Measurements from ENCODE around the gene SPOCK1. TPM values are rescaled to one million over a fixed set of nuclear protein-coding genes. Genes with fewer than 3 reads are reported as not detected.

Gene SPOCK1
- total and polyA plus RNA-seq, 2 experiments from 2014 or later, result 8.2 to 10.5 TPM

DNA sequence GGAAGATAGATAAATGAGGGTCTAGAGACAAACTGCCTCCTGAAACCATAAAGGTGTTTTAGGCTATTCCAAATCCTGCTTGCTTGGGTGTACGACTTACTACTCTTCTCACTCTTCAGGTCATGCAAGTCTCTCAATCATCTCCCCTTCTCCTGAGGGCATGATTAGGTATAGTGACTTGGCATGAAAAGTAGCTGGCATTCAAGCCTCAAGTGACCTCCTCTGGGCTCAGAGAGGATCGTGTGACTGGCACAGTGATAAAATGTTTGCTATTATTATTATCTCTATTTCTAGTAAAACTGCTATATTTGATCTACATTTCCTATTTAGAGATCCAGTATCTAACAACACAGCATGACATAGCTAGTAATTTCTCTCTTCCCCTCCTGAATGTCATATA lies 494.8 kb downstream of the SPOCK1 start:
- ATAC-seq, result no peak
- H3K4me2 ChIP-seq, result no peak overlapping the region

More for the DNA sequence above, 494.8 kb downstream of the SPOCK1 start:
- Mint-ChIP-seq H3K9me3 (no peaks in the 10 kb centered on the region), H3K27ac (no peak overlapping the region), H3K4me3 (no peak overlapping the region), H3K4me1 (no peaks in the 10 kb centered on the region), H3K27me3 (ENCODE audit: insufficient read depth, low read depth, poor library complexity) (no peaks in the 10 kb centered on the region), H3K36me3 (ENCODE audit: low read depth) (no peaks in the 10 kb centered on the region)
- no peak overlapping the region for H3K27ac ChIP-seq (ENCODE audit: low read depth)
- no peaks in the 10 kb centered on the region for H4K20me1 ChIP-seq (replicated peaks; ENCODE audit: insufficient read depth)
- H3K4me3 ChIP-seq, result no peak overlapping the region
- no peaks in the 10 kb centered on the region for H3F3A ChIP-seq (replicated peaks; ENCODE audit: low read depth)
- H3K9me2 ChIP-seq (ENCODE audit: insufficient read depth), result 0 out of 2 replicates have a peak, but pooled peaks cover 8% of the 10 kb centered on the region
- no peak for DNase-seq (ENCODE audit: low spot score)
- H3K27me3 ChIP-seq (ENCODE audit: insufficient read depth), result no peaks in the 10 kb centered on the region
- H3K79me2 ChIP-seq (replicated peaks; ENCODE audit: insufficient read depth), result no peaks in the 10 kb centered on the region
- TF ChIP-seq, protein P1, sequence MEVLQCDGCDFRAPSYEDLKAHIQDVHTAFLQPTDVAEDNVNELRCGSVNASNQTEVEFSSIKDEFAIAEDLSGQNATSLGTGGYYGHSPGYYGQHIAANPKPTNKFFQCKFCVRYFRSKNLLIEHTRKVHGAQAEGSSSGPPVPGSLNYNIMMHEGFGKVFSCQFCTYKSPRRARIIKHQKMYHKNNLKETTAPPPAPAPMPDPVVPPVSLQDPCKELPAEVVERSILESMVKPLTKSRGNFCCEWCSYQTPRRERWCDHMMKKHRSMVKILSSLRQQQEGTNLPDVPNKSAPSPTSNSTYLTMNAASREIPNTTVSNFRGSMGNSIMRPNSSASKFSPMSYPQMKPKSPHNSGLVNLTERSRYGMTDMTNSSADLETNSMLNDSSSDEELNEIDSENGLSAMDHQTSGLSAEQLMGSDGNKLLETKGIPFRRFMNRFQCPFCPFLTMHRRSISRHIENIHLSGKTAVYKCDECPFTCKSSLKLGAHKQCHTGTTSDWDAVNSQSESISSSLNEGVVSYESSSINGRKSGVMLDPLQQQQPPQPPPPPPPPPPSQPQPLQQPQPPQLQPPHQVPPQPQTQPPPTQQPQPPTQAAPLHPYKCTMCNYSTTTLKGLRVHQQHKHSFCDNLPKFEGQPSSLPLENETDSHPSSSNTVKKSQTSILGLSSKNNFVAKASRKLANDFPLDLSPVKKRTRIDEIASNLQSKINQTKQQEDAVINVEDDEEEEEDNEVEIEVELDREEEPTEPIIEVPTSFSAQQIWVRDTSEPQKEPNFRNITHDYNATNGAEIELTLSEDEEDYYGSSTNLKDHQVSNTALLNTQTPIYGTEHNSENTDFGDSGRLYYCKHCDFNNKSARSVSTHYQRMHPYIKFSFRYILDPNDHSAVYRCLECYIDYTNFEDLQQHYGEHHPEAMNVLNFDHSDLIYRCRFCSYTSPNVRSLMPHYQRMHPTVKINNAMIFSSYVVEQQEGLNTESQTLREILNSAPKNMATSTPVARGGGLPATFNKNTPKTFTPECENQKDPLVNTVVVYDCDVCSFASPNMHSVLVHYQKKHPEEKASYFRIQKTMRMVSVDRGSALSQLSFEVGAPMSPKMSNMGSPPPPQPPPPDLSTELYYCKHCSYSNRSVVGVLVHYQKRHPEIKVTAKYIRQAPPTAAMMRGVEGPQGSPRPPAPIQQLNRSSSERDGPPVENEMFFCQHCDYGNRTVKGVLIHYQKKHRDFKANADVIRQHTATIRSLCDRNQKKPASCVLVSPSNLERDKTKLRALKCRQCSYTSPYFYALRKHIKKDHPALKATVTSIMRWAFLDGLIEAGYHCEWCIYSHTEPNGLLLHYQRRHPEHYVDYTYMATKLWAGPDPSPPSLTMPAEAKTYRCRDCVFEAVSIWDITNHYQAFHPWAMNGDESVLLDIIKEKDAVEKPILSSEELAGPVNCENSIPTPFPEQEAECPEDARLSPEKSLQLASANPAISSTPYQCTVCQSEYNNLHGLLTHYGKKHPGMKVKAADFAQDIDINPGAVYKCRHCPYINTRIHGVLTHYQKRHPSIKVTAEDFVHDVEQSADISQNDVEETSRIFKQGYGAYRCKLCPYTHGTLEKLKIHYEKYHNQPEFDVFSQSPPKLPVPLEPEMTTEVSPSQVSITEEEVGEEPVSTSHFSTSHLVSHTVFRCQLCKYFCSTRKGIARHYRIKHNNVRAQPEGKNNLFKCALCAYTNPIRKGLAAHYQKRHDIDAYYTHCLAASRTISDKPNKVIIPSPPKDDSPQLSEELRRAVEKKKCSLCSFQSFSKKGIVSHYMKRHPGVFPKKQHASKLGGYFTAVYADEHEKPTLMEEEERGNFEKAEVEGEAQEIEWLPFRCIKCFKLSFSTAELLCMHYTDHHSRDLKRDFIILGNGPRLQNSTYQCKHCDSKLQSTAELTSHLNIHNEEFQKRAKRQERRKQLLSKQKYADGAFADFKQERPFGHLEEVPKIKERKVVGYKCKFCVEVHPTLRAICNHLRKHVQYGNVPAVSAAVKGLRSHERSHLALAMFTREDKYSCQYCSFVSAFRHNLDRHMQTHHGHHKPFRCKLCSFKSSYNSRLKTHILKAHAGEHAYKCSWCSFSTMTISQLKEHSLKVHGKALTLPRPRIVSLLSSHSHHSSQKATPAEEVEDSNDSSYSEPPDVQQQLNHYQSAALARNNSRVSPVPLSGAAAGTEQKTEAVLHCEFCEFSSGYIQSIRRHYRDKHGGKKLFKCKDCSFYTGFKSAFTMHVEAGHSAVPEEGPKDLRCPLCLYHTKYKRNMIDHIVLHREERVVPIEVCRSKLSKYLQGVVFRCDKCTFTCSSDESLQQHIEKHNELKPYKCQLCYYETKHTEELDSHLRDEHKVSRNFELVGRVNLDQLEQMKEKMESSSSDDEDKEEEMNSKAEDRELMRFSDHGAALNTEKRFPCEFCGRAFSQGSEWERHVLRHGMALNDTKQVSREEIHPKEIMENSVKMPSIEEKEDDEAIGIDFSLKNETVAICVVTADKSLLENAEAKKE (CRISPR knock-in tag; IDR thresholded peaks at IDR 0.05), result no peak
- no peak for TF ChIP-seq JUNB (IDR thresholded peaks at IDR 0.05; ENCODE audit: unreplicated experiment)
- TF ChIP-seq, protein P2, sequence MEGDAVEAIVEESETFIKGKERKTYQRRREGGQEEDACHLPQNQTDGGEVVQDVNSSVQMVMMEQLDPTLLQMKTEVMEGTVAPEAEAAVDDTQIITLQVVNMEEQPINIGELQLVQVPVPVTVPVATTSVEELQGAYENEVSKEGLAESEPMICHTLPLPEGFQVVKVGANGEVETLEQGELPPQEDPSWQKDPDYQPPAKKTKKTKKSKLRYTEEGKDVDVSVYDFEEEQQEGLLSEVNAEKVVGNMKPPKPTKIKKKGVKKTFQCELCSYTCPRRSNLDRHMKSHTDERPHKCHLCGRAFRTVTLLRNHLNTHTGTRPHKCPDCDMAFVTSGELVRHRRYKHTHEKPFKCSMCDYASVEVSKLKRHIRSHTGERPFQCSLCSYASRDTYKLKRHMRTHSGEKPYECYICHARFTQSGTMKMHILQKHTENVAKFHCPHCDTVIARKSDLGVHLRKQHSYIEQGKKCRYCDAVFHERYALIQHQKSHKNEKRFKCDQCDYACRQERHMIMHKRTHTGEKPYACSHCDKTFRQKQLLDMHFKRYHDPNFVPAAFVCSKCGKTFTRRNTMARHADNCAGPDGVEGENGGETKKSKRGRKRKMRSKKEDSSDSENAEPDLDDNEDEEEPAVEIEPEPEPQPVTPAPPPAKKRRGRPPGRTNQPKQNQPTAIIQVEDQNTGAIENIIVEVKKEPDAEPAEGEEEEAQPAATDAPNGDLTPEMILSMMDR (conservative IDR thresholded peaks at IDR 0.05; ENCODE audit: low read depth in 2 of 2), result no peak
- no peak for TF ChIP-seq EZH2phosphoT487 (IDR thresholded peaks at IDR 0.05; ENCODE audit: unreplicated experiment)
- no peak for TF ChIP-seq CREB1 (CRISPR knock-in tag; IDR thresholded peaks at IDR 0.05; ENCODE audit: low read depth)
- TF ChIP-seq EZH2 (IDR thresholded peaks at IDR 0.05; ENCODE audit: low read depth, unreplicated experiment), result no peak
- TF ChIP-seq, protein P3, sequence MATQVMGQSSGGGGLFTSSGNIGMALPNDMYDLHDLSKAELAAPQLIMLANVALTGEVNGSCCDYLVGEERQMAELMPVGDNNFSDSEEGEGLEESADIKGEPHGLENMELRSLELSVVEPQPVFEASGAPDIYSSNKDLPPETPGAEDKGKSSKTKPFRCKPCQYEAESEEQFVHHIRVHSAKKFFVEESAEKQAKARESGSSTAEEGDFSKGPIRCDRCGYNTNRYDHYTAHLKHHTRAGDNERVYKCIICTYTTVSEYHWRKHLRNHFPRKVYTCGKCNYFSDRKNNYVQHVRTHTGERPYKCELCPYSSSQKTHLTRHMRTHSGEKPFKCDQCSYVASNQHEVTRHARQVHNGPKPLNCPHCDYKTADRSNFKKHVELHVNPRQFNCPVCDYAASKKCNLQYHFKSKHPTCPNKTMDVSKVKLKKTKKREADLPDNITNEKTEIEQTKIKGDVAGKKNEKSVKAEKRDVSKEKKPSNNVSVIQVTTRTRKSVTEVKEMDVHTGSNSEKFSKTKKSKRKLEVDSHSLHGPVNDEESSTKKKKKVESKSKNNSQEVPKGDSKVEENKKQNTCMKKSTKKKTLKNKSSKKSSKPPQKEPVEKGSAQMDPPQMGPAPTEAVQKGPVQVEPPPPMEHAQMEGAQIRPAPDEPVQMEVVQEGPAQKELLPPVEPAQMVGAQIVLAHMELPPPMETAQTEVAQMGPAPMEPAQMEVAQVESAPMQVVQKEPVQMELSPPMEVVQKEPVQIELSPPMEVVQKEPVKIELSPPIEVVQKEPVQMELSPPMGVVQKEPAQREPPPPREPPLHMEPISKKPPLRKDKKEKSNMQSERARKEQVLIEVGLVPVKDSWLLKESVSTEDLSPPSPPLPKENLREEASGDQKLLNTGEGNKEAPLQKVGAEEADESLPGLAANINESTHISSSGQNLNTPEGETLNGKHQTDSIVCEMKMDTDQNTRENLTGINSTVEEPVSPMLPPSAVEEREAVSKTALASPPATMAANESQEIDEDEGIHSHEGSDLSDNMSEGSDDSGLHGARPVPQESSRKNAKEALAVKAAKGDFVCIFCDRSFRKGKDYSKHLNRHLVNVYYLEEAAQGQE (IDR thresholded peaks at IDR 0.05; ENCODE audit: unreplicated experiment), result no peak
- TF ChIP-seq NANOG (IDR thresholded peaks at IDR 0.05; ENCODE audit: borderline replicate concordance), result no peak
- no peaks in the 10 kb centered on the region for H3K4me1 ChIP-seq (ENCODE audit: insufficient read depth)
- H3K36me3 ChIP-seq (ENCODE audit: insufficient read depth), result no peaks in the 10 kb centered on the region
- no peak overlapping the region for H2AFZ ChIP-seq

Data from GM23338 (cell line).